IMR-90 (cell line): ENCODE results near the gene PLA2G4A. TPM values are rescaled to one million over a fixed set of nuclear protein-coding genes. Genes with fewer than 3 reads are reported as not detected.

Source experiments
- ATAC-seq: fragments of 200-7000 bp; cut with Tn5 transposase; 2 replicates; pipeline ENCODE4 v1.9.1; 2020; ENCODE audit warnings: low read depth, mild to moderate bottlenecking, moderate library complexity
- BruUV-seq: library from RNA; stranded (reverse); fragments of 400-500 nt; replicated peaks from 2 replicates; lab custom pipeline; 2021; lab: Mats Ljungman, UMichigan
- CTCF ChIA-PET: fragments of 300-600 bp; formaldehyde crosslinking; extraction: SDS; loops from one replicate; lab custom pipeline; 2021; ENCODE audit warnings: antibody characterized with exemption; lab: Yijun Ruan, JAX
- POLR2A ChIA-PET: fragments of 300-600 bp; sonication (Branson Sonifier 250); formaldehyde crosslinking; loops from one replicate; lab custom pipeline; 2022; ENCODE audit warnings: antibody characterized with exemption; ENCODE audit not compliant: unreplicated experiment; lab: Charles Lee
- DNase-seq: peaks from one replicate; pipeline ENCODE4 v3.0.0; 2013
- H2AFZ ChIP-seq: replicated peaks from 2 replicates; pipeline ENCODE3; 2013; ENCODE audit warnings: low read length, mild to moderate bottlenecking; ENCODE audit not compliant: poor library complexity
- H2AK5ac ChIP-seq: 2 replicates; pipeline ENCODE4 v1.6.1; 2013; ENCODE audit warnings: low read depth, low read length, inconsistent platforms
- H2AK9ac ChIP-seq: replicated peaks from 2 replicates; pipeline ENCODE3; 2013; ENCODE audit warnings: mild to moderate bottlenecking, low read depth, low read length, moderate library complexity; ENCODE audit not compliant: poor library complexity
- H2BK120ac ChIP-seq: 2 replicates; pipeline ENCODE4 v1.6.1; 2013; ENCODE audit warnings: low read depth, low read length, inconsistent platforms
- H2BK15ac ChIP-seq: 3 replicates; pipeline ENCODE4 v1.6.1; 2013; ENCODE audit warnings: low read depth, low read length, inconsistent platforms
- H2BK20ac ChIP-seq: 2 replicates; pipeline ENCODE4 v1.6.1; 2013; ENCODE audit warnings: low read depth, mild to moderate bottlenecking, inconsistent platforms, low read length, moderate library complexity
- H2BK5ac ChIP-seq: 2 replicates; pipeline ENCODE4 v1.6.1; 2013; ENCODE audit warnings: mild to moderate bottlenecking, low read depth, low read length, inconsistent platforms; ENCODE audit not compliant: poor library complexity, severe bottlenecking
- H3K14ac ChIP-seq: replicated peaks from 2 replicates; pipeline ENCODE4 v1.6.1; 2013; ENCODE audit warnings: low read depth, low read length, inconsistent platforms
- H3K18ac ChIP-seq: 2 replicates; pipeline ENCODE4 v1.6.1; 2013; ENCODE audit warnings: low read depth, low read length, control low read depth
- H3K23ac ChIP-seq: 2 replicates; pipeline ENCODE4 v1.6.1; 2013; ENCODE audit warnings: low read depth, low read length, inconsistent platforms
- H3K27ac ChIP-seq: 2 replicates; pipeline ENCODE4 v1.5.1; 2013; ENCODE audit warnings: mild to moderate bottlenecking, control low read depth, low read length; ENCODE audit not compliant: insufficient read depth
- H3K27me3 ChIP-seq: 2 replicates; pipeline ENCODE4 v1.6.1; 2013; ENCODE audit warnings: low read length; ENCODE audit not compliant: control insufficient read depth, insufficient read depth
- H3K36me3 ChIP-seq: 2 replicates; pipeline ENCODE4 v1.6.1; 2013; ENCODE audit warnings: low read length, mixed read lengths; ENCODE audit not compliant: control insufficient read depth, insufficient read depth
- H3K4ac ChIP-seq: 2 replicates; pipeline ENCODE4 v1.6.1; 2013; ENCODE audit warnings: low read depth, low read length, inconsistent platforms
- H3K4me1 ChIP-seq: 2 replicates; pipeline ENCODE4 v1.6.1; 2013; ENCODE audit warnings: low read length, mixed read lengths; ENCODE audit not compliant: control insufficient read depth, insufficient read depth
- H3K4me2 ChIP-seq: 2 replicates; pipeline ENCODE4 v1.6.1; 2013; ENCODE audit warnings: low read depth, mild to moderate bottlenecking, control low read depth, low read length, moderate library complexity
- H3K4me3 ChIP-seq: 2 replicates; pipeline ENCODE4 v1.5.1; 2013; ENCODE audit warnings: low read depth, mild to moderate bottlenecking, control low read depth, low read length, moderate library complexity; ENCODE audit not compliant: insufficient read depth
- H3K56ac ChIP-seq: 2 replicates; pipeline ENCODE4 v1.6.1; 2013; ENCODE audit warnings: low read length, inconsistent platforms; ENCODE audit not compliant: insufficient read depth; ENCODE audit errors: extremely low read depth
- H3K79me1 ChIP-seq, 2 experiments: 2 replicates each; pipeline ENCODE4 v1.6.1; 2013; ENCODE audit warnings: low read length in 2 of 2, inconsistent platforms in 1 of 2, low read depth in 1 of 2
- H3K9ac ChIP-seq: 2 replicates; pipeline ENCODE4 v1.6.1; 2013; ENCODE audit warnings: low read depth, low read length, control low read depth
- H3K9me1 ChIP-seq: 2 replicates; pipeline ENCODE4 v1.6.1; 2013; ENCODE audit warnings: low read length, inconsistent platforms; ENCODE audit not compliant: insufficient read depth
- H3K9me3 ChIP-seq: 2 replicates; pipeline ENCODE4 v1.6.1; 2013; ENCODE audit warnings: low read length; ENCODE audit not compliant: control insufficient read depth, insufficient read depth
- H4K20me1 ChIP-seq: 2 replicates; pipeline ENCODE4 v1.6.1; 2013; ENCODE audit warnings: low read length, inconsistent platforms; ENCODE audit not compliant: insufficient read depth
- H4K5ac ChIP-seq: 2 replicates; pipeline ENCODE4 v1.6.1; 2013; ENCODE audit warnings: mild to moderate bottlenecking, low read depth, low read length, control low read depth
- H4K8ac ChIP-seq, 2 experiments: 2 replicates each; pipeline ENCODE4 v1.6.1; 2013; ENCODE audit warnings: low read depth in 2 of 2, low read length in 2 of 2, control low read depth in 1 of 2, inconsistent platforms in 1 of 2
- H4K91ac ChIP-seq: 2 replicates; pipeline ENCODE4 v1.6.1; 2013; ENCODE audit warnings: low read depth, low read length, inconsistent platforms; ENCODE audit not compliant: insufficient read depth
- BHLHE40 ChIP-seq: fragments of 150-350 bp; IDR thresholded peaks from 2 replicates; pipeline ENCODE4 v1.6.1; 2016; ENCODE audit warnings: mild to moderate bottlenecking, low read depth, low read length
- CEBPB ChIP-seq: IDR thresholded peaks from 2 replicates; pipeline ENCODE4 v1.6.1; 2012; ENCODE audit warnings: low read depth, low read length, improper control_type of control experiment
- CHD1 ChIP-seq: IDR thresholded peaks from 2 replicates; pipeline ENCODE4 v1.6.1; 2012; ENCODE audit warnings: low read depth, low read length, improper control_type of control experiment
- CTCF ChIP-seq: conservative IDR thresholded peaks from 2 replicates; pipeline ENCODE4 v1.5.1; 2012; ENCODE audit warnings: mild to moderate bottlenecking, low read depth, low read length, improper control_type of control experiment
- ELK1 ChIP-seq: fragments of 150-350 bp; IDR thresholded peaks from 2 replicates; pipeline ENCODE4 v1.6.1; 2016; ENCODE audit warnings: low read depth, mild to moderate bottlenecking, low read length, moderate library complexity, borderline replicate concordance
- FOS ChIP-seq: fragments of 150-350 bp; IDR thresholded peaks from 2 replicates; pipeline ENCODE4 v1.6.1; 2016; ENCODE audit warnings: low read depth, low read length
- MAFK ChIP-seq: IDR thresholded peaks from 2 replicates; pipeline ENCODE4 v1.6.1; 2012; ENCODE audit warnings: low read depth, low read length, improper control_type of control experiment
- MAZ ChIP-seq: IDR thresholded peaks from 2 replicates; pipeline ENCODE4 v1.6.1; 2012; ENCODE audit warnings: low read depth, mild to moderate bottlenecking, low read length, improper control_type of control experiment, moderate library complexity, borderline replicate concordance
- MXI1 ChIP-seq: IDR thresholded peaks from 2 replicates; pipeline ENCODE4 v1.6.1; 2012; ENCODE audit warnings: low read depth, mild to moderate bottlenecking, low read length, moderate library complexity, borderline replicate concordance
- NFE2L2 ChIP-seq: fragments of 150-350 bp; IDR thresholded peaks from 2 replicates; pipeline ENCODE4 v1.6.1; 2016; ENCODE audit warnings: low read depth, mild to moderate bottlenecking, low read length
- POLR2A ChIP-seq: IDR thresholded peaks from 2 replicates; pipeline ENCODE4 v1.6.1; 2012; ENCODE audit warnings: mild to moderate bottlenecking, low read depth, low read length
- RAD21 ChIP-seq: IDR thresholded peaks from 2 replicates; pipeline ENCODE4 v1.6.1; 2012; ENCODE audit warnings: low read length, improper control_type of control experiment
- RCOR1 ChIP-seq: IDR thresholded peaks from 2 replicates; pipeline ENCODE4 v1.6.1; 2012; ENCODE audit warnings: mild to moderate bottlenecking, low read length, improper control_type of control experiment; ENCODE audit not compliant: insufficient replicate concordance
- RFX5 ChIP-seq: IDR thresholded peaks from 2 replicates; pipeline ENCODE4 v1.8.0; 2012; ENCODE audit warnings: low read depth, mild to moderate bottlenecking, low read length, moderate library complexity
- SMC3 ChIP-seq: fragments of 150-350 bp; IDR thresholded peaks from 2 replicates; pipeline ENCODE4 v1.6.1; 2016; ENCODE audit warnings: low read depth, mild to moderate bottlenecking, antibody characterized with exemption, low read length, moderate library complexity
- USF2 ChIP-seq: fragments of 150-350 bp; IDR thresholded peaks from 2 replicates; pipeline ENCODE4 v1.6.1; 2017; ENCODE audit warnings: mild to moderate bottlenecking, antibody characterized with exemption, low read length, low read depth
- dilution Hi-C: fragments of 300-500 bp; cut with HindIII; formaldehyde crosslinking; loops from one replicate; pipeline ENCODE4 v1.14.3; 2018; ENCODE audit warnings: low sequenced_read_pairs; ENCODE audit not compliant: unreplicated experiment
- in situ Hi-C: fragments of 300-500 bp; cut with MboI; formaldehyde crosslinking; loops from 3 replicates; pipeline ENCODE4 v1.14.3; 2019; ENCODE audit warnings: low sequenced_read_pairs, inconsistent platforms, mixed read lengths
- intact Hi-C: fragments of 100-400 bp; cut with micrococcal nuclease; formaldehyde crosslinking; loops from 2 replicates; pipeline ENCODE4 v1.10.0; 2022
- polyA plus RNA-seq, 3 experiments: library from polyadenylated mRNA; depleted of rRNA; stranded (reverse); fragments of >200 nt; gene quantifications; 2 replicates each; pipeline ENCODE4 v1.2.3, GENCODE V29; 2012; ENCODE audit warnings: low replicate concordance in 1 of 3
- total RNA-seq: library from RNA; depleted of rRNA; stranded (reverse); fragments of >200 nt; gene quantifications from 2 replicates; pipeline ENCODE4 v1.2.3, GENCODE V29; 2012

The PLA2G4A gene
- total and polyA plus RNA-seq, 2 of the 4 experiments (the other 2 are of a cell fraction) = 1.6 to 3.8 TPM

GRCh38 chr1:186780076-186780475, 48.7 kb upstream of the PLA2G4A start:
- ATAC-seq = no peak
- Histone ChIP-seq H3K4ac (no peak overlapping the region), H2AK5ac (no peak overlapping the region), H2BK5ac (no peak overlapping the region), H3K9ac (no peak overlapping the region), H4K91ac (no peak overlapping the region), H4K8ac (no peak overlapping the region), H3K79me1 (no peaks in the 10 kb centered on the region), H3K9me1 (0 out of 2 replicates have a peak, but pooled peaks cover 3% of the 10 kb centered on the region), H4K20me1 (no peaks in the 10 kb centered on the region), H3K4me3 (no peak overlapping the region), H2BK120ac (no peak overlapping the region), H2BK15ac (no peak overlapping the region), H2BK20ac (no peak overlapping the region), H2AK9ac (no peak overlapping the region), H3K27me3 (no peaks in the 10 kb centered on the region; the same call in 1 of the 2 replicates), H3K56ac (no peak overlapping the region), H3K9me3 (no peaks in the 10 kb centered on the region), H3K4me1 (no peaks in the 10 kb centered on the region), H4K5ac (no peak overlapping the region), H3K14ac (no peak overlapping the region), H3K18ac (no peak overlapping the region), H3K4me2 (no peak overlapping the region), H3K36me3 (no peaks in the 10 kb centered on the region), H2AFZ (no peak overlapping the region), H3K23ac (no peak overlapping the region), H3K27ac (no peak overlapping the region)
- no peak for TF ChIP-seq BHLHE40
- TF ChIP-seq FOS = no peak
- TF ChIP-seq MAZ = no peak
- no peak for TF ChIP-seq MXI1
- no peak for TF ChIP-seq CEBPB
- no peak for TF ChIP-seq NFE2L2
- no peak for TF ChIP-seq ELK1
- TF ChIP-seq RAD21 = no peak
- no peak for TF ChIP-seq CHD1
- no peak for TF ChIP-seq MAFK
- no peak for TF ChIP-seq SMC3
- TF ChIP-seq USF2 = no peak
- TF ChIP-seq CTCF = no peak
- TF ChIP-seq POLR2A = no peak
- TF ChIP-seq RFX5 = no peak
- no peak for TF ChIP-seq RCOR1
- intact Hi-C loops (no loop called here), dilution Hi-C loops (no loop called here), in situ Hi-C loops (no loop called here)
- POLR2A ChIA-PET = no interaction called here
- CTCF ChIA-PET = no interaction called here
- BruUV-seq = no TSS peak
- DNase-seq = no peak
